ENCODE results near the gene THOC2. TPM values are rescaled to one million over a fixed set of nuclear protein-coding genes. Genes with fewer than 3 reads are reported as not detected.
"Not testable (repeated sequence)": the region's sequence is repeated elsewhere in the genome, so short reads cannot be mapped to it uniquely, and the experiment has no call there.

THOC2 gene, protein sequence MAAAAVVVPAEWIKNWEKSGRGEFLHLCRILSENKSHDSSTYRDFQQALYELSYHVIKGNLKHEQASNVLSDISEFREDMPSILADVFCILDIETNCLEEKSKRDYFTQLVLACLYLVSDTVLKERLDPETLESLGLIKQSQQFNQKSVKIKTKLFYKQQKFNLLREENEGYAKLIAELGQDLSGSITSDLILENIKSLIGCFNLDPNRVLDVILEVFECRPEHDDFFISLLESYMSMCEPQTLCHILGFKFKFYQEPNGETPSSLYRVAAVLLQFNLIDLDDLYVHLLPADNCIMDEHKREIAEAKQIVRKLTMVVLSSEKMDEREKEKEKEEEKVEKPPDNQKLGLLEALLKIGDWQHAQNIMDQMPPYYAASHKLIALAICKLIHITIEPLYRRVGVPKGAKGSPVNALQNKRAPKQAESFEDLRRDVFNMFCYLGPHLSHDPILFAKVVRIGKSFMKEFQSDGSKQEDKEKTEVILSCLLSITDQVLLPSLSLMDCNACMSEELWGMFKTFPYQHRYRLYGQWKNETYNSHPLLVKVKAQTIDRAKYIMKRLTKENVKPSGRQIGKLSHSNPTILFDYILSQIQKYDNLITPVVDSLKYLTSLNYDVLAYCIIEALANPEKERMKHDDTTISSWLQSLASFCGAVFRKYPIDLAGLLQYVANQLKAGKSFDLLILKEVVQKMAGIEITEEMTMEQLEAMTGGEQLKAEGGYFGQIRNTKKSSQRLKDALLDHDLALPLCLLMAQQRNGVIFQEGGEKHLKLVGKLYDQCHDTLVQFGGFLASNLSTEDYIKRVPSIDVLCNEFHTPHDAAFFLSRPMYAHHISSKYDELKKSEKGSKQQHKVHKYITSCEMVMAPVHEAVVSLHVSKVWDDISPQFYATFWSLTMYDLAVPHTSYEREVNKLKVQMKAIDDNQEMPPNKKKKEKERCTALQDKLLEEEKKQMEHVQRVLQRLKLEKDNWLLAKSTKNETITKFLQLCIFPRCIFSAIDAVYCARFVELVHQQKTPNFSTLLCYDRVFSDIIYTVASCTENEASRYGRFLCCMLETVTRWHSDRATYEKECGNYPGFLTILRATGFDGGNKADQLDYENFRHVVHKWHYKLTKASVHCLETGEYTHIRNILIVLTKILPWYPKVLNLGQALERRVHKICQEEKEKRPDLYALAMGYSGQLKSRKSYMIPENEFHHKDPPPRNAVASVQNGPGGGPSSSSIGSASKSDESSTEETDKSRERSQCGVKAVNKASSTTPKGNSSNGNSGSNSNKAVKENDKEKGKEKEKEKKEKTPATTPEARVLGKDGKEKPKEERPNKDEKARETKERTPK (N-terminal part only)
- total RNA-seq = 78.8 and 79.3 TPM in 2 replicates

DNA sequence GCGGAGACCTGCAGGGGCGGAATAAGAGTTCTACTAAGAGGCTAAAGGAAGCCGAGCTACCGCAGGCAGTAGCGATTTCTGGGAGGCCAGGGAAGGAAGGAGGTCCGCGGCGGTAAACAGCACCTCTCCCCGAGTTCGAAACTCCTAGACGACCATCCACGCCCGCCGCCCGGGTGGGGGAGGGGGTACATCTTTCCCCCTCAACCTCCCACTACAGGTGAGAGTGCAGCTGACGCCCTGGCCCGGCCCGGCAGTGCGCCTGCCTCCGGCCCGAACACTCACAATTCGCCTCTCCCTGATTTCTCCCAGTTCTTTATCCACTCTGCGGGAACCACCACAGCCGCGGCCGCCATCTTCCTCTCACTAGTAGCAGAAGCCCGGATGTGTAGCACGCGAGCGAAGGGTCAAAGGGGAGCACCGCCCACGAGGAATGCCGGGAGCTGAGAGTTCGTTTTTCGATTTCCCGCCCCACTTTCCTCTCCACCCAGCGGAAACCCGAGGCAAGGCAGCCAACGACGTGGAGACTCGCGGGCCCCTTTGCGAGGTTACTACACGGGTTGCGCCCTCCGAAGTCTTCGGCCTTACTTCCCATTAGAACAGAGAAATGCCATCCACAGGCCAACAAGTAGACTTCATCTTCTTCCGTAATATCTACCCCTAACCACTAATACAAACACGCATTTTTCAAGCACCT, at the start of gene THOC2:
THOC2 (minus strand) TSS at position 383 of the 694 bp plus-strand sequence; CDS start at position 353, 30 bp downstream.
- intact Hi-C loops (cut with micrococcal nuclease) = loop anchor here (1.0 to 5.0 kb wide), 5 partner anchors 32 to 230 kb away; no protein-coding TSS in a partner anchor

DNA sequence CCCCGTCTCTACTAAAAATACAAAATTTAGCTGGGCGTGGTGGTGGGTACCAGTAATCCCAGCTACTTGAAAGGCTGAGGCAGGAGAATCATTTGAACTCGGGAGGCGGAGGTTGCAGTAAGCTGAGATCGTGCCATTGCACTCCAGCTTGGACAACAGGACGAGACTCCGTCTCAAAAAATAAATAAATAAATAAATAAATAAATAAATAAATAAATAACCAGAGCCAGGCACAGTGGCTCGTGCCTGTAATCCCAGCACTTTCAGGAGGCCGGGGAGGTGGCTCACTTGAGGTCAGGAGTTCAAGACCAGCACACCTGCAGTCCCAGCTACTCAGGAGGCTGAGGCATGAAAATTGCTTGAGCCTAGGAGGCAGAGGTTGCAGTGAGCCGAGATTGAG, 48.9 kb upstream of the THOC2 start:
- intact Hi-C loops (cut with micrococcal nuclease) = not testable (repeated sequence)

DNA sequence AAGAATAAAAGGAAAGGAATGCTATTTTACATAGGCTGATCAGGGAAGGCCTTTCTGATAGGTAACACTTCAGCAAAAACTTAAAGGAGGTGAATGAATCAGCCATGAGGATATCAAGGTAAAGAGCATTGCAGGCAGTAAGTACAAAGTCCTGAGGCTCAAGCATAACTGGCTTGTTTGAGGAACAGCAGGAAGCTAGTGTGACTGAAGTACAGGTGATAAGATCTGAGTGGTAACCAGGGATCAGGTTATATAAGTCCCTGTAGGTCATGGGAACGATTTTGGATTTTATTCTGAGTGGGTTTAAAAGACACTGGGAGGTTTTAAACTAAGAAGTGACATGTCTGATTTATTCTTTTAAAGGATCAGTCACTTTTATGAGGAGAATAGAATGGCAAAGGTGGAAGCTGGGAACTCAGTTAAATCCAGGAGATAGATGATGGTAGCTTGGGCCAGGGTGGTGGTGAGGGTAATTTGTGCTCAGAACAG, 47.1 kb upstream of the THOC2 start:
- intact Hi-C loops (cut with micrococcal nuclease) = no loop called here

DNA sequence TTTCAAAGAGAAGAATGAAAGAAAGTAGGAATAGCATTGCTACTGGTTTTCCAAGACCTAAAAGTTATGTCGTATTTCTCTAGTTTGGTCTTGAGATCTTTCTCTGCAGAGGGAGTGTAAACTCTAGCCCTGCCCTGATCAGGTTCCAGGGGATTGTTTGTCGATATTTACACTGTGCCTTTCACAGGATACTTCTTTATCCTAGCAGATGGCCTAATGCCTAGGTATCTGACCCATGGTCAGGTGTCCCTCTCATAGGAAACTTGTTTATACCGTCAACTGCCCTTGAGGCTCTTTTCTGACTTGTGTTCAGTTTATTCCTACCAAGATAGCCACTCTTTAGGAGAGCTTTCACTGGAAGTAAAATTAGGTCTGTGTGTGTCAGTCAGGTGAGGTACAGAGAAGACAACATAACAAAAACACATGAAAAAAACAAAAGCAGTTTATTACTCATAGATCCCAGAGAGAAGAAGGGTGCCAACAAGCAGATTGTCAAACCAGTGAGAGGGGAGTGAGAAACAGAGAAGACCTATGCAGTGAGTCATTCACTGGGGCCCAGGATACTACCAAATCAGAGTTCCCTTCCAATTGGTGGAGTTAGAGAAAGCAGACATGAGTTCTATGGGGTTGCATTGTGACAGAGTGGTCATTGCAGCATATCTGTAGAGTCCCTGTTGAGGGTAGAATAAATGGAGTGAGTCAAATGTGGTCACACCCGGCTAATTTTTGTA, 40.6 kb upstream of the THOC2 start:
- intact Hi-C loops (cut with micrococcal nuclease) = no loop called here

DNA sequence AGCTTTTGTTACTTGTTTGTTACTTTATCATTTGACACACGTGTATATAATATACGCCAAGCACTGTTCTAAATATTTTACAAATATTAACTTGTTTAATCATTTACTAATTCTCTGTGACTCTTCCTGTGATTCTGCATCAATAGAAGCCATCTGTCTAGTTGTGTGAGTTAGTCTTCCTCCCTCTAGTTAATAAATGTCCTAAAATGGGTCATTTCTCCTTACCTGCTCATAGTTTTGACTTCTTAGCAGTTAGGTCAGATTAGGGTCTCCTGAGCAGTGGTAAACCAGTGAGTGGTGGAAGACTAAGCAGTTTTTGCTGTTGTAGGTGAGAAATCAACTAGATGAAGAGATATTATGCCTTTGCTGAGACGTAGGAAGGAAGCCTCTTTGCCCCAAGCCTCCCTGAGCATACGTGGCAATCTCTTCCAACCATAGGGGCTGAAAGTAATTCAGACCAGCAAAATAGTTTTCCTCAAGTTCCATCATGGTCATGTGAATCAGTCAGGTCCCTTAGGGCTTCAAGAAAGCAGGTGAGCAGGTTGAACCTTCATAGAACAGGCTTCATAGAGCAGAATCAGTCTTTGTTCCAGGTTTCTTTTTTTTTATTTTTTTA, 38.7 kb upstream of the THOC2 start:
- intact Hi-C loops (cut with micrococcal nuclease) = no loop called here

DNA sequence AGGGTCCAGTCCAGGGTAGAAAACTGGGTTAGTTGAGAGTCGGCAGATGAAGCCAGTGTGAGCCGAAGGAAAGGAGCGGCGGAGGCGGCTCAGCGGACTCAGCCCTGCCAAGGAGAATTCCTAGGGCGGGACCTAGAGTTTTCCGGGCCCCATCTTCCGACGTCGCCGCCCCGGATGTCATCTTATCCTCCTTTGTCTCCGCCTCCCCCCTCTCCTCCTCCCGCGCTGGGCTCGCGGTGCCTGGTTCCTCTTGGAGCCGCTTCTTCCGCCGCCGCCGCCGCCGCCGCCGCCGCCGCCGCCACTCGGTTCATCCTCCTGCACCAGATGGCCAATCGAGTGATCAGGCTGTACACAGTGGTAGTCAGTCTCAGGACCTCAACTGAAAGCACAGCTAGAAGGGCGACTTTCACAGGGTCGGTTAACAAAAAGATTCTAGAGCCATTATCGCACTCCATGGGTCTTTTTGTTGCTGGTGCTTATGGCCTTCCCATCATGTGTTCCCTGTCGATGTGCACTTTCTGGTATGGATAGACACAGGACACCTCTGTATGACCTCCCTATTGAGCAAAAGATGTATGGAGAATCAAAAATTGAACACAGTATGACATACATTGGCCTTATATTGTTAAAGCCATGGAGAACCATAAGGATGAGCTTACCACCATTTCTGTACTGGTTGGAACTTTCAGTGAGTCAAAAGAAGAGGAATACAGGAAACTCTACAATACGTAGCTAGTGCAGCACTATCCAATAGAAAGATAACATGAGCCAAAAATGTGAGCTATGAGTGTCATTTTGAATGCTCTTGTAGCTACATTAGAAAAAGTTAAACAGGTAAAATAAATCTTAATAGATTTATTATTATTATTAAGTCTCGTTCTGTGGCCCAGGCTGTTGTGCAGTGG, 32.4 kb upstream of the THOC2 start:
- intact Hi-C loops (cut with micrococcal nuclease) = loop anchor here (1.0 to 2.0 kb wide), 2 partner anchors 32 to 93 kb away; partner anchors contain the start of gene THOC2

DNA sequence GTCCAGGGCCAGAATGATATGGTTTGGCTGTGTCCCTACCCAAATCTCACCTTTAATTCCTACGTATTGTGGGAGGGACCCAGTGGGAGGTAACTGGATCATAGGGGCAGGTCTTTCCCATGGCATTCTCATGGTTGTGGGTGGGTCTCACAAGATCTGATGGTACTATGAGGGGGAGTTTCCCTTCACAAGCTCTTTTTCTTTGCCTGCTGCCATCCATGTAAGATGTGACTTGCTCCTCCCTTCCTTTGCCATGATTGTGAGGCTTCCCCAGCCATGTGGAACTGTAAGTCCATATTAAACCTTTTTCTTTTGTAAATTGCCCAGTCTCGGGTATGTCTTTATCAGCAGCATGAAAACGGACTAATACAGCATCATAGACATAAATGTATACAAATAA, 27.0 kb upstream of the THOC2 start:
- intact Hi-C loops (cut with micrococcal nuclease) = not testable (repeated sequence)

DNA sequence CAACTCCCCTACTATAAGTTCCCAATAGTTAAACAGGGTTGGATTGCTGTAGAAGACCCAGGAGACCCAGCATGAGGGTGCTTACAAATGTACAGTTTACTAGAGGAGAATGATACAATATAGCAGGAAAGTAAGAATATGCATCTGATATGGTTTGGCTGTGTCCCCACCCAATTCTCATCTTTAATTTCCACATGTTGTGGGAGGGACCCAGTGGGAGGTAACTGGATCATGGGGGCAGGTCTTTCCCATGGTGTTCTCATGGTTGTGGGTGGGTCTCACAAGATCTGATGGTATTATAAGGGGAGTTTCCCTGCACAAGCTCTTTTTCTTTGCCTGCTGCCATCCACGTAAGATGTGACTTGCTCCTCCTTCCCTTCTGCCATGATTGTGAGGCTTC, 24.9 kb upstream of the THOC2 start:
- intact Hi-C loops (cut with micrococcal nuclease) = not testable (repeated sequence)

DNA sequence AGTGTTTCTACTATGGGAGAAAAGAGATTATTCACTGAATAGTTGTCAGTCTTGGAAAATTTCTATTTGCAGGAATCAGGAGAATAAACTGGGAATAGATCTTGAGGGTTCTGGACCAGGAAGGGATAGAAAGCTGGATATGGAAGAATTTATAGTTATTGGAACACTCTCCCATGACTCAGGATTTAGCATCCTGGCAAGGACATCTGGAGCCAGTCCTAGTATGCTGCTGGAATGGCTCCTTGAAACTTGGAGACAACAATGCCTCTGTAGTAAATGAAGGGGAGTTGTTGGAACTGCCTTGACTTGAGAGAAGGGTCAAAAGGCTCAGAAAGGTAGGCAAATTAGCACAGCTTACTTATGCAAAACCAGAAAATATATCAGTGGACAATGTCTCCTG, 23.5 kb upstream of the THOC2 start:
- intact Hi-C loops (cut with micrococcal nuclease) = no loop called here

DNA sequence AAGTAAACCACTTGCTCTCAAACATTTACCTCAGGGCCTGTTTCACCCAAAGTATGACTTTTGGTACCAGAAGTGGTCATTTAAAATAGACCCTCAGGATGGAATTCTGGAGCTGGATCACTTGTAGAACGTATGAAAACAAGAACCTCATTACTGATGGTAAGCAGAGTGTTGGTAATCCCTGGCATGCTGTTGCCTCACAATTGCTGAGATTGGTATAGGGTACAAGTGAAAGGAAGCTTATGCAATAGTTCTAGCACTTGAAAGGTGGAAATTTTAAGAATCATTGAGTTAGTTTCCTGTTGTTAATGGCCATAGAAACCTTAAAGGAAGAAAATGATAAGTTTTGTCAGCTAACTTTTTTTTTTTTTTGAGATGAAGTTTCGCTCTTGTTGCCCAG, 22.3 kb upstream of the THOC2 start:
- intact Hi-C loops (cut with micrococcal nuclease) = no loop called here

DNA sequence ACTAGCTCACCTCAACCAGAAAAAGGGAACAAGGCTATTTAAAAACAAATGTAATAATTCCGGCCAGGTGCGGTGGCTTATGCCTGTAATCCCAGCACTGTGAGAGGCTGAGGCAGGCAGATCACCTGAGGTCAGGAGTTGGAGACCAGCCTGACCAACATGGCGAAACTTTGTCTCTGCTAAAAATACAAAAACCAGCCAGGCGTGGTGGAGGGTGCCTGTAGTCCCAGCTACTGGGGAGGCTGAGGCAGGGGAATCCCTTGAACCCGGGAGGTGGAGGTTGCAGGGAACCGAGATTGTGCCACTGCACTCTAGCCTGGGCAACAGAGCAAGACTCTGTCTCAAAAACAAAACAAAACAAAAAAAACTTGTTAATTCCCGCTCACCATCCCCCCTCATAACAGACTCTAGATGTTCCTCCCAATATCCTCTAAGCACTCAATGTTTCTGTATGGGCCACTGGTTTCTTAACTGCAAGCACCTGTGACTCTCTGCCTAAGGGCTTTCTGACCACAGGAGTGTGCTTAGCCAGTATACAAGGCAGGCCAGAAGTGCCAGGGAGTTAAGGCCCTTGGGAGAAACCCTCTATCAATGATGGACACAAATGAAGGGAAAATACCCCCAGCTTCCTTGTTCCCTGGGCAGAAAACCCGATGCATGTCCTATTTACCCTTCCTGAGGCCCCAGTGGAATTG, 21.0 kb upstream of the THOC2 start:
- intact Hi-C loops (cut with micrococcal nuclease) = no loop called here

DNA sequence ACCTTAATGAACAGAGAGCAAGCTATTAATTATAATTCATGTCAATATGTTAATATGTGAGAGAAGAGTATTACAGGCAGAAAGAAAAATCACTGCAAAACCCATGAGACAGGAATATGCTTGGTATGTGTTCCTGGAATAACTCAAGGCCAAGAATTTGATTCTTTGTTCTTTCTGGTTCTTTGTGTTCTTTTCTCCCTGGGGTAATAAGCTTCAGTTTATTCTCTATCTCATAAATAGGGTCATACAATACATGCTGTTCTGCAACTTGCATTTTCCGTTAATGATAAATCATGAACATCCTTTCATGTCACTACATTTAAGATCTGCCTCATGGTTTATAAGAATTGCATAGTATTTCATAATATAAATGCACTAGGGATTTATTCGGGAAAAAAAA, 16.8 kb upstream of the THOC2 start:
- intact Hi-C loops (cut with micrococcal nuclease) = no loop called here

DNA sequence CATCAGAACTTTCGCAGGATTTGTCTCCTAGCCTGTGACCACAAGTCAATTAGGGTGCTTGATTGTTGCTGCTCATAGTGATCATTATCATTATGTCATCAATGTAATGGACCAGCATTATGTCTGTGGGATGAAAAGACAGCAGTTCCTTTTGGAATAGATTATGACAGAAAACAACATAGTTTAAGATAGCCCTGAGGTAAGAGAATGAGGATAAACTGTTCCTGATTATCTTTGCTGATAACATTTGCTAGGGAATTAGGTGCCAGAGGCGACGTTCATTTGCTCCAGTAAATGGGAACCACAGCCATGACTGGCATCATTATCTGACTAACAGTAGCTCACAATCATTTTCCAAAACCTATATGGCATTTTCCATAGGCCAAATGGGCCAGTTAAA, 12.7 kb upstream of the THOC2 start:
- intact Hi-C loops (cut with micrococcal nuclease) = no loop called here

DNA sequence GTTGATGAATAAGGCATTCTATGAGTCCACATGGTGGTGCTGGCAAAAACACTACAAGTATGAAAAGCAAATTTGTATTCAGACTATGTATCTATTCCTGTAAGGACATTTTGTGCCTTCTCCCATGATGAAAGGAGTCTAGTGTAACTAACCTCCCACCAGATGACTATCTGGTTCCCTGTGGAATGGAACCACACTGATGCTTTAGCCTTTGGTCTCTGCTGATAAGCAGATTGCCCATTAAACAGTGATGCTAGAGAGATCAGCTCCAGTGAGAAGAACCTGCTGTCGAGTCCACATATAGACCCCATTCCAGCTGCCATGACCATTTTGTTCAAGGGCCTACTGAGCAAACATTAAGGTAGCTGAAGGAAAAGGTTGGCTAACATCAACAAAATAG, 10.5 kb upstream of the THOC2 start:
- intact Hi-C loops (cut with micrococcal nuclease) = no loop called here

DNA sequence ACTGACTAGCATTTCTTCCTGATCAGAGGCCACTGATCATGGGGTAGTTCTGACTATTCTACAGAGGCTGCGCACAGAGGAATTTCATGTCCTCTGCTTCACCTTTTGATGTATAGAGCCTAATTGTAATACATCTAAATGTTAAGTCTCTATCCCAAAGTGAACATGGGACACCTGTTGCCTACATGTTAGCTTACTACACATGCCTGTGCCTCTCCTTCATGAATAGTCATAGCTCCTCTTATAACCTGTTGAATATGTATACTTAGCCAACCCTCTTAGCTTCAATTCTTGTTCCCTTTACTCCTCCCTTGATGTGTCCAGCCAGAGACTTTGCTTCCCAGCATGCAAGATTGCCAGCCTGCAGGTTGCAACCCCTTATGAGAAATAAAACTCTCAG, 9.6 kb upstream of the THOC2 start:
- intact Hi-C loops (cut with micrococcal nuclease) = no loop called here

DNA sequence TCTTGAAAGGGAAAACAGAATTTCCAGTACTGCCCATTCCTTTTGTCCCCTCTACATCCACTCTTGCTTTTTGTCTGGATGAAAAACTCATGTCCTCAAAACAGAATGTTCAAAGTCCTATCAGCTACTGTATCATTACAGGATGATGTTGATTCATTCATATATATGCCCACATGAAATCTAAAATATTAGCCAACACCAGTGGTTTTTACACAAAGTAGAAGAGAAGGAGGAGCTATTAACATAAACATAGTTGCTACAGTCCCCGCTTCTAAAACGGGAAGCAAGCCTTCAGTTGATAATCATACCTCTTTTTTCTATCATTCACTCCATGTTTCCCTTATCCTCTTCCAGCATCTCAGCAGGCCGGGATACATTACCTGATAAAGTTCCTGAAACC, 7.7 kb upstream of the THOC2 start:
- intact Hi-C loops (cut with micrococcal nuclease) = no loop called here

DNA sequence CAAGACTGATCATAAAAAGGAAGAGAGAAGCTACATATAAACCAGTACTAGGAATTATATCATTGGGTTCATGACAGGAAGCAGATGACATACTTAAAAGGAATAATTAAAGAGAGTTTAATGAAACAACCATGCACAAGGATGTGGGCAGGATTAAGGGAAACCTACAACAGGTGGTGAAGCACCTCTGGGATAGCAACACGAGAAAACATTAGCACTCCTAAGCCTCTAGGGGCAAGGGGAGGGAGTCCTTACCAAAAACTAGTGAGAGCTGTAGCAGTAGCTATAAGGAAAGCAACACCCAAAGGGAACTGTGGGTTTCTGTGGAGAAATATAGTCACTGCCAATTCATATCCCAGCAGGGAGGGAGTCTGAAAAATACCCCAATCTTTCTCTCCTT, 7.2 kb upstream of the THOC2 start:
- intact Hi-C loops (cut with micrococcal nuclease) = no loop called here

DNA sequence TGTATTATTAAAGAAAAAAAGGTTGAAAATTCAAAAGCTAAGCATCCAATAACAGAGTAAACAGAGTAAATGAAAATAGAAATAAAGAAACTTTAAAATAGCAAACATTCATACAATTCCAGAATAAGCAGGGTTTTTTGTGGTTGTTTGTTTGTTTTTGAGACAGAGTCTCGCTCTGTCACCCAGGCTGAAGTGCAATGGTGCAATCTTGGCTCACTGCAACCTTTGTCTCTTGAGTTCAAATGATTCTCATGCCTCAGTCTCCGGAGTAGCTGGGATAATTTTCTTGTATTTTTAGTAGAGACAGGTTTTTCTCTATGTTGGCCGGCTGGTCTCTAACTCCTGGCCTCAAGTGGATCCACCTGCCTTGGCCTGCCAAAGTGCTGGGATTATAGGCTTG, 6.6 kb upstream of the THOC2 start:
- intact Hi-C loops (cut with micrococcal nuclease) = no loop called here
